HepG2 (cell line): Measurements from ENCODE around the gene CNIH3. TPM values are rescaled to one million over a fixed set of nuclear protein-coding genes. Genes with fewer than 3 reads are reported as not detected.

Experiments used
- ATAC-seq: fragments of 200-7000 bp; cut with Tn5 transposase; 3 replicates; pipeline ENCODE4 v1.9.1; 2020; ENCODE audit warnings: mild to moderate bottlenecking, moderate library complexity
- BruUV-seq: library from RNA; stranded (reverse); fragments of 400-500 nt; replicated peaks from 2 replicates; lab custom pipeline; 2021; lab: Mats Ljungman, UMichigan
- CTCF ChIA-PET: fragments of 300-600 bp; formaldehyde crosslinking; extraction: SDS; loops from one replicate; lab custom pipeline; 2021; ENCODE audit warnings: low total read pairs, inconsistent platforms, low intra/inter-chr PET ratio; lab: Yijun Ruan, JAX
- POLR2A ChIA-PET: fragments of 350-600 bp; sonication (Branson Sonifier 250); formaldehyde crosslinking; loops from one replicate; lab custom pipeline; 2020; ENCODE audit warnings: antibody characterized with exemption, inconsistent platforms; lab: Yijun Ruan, JAX
- DNase-seq: peaks from one replicate; pipeline ENCODE4 v3.0.0-alpha.2; 2015; ENCODE audit warnings: low spot score
- FAIRE-seq: peaks from 3 replicates; lab custom pipeline; 2011; peaks lifted over from hg19 to GRCh38; lab: Jason Lieb, UNC
- H2AFZ ChIP-seq: one replicate; pipeline ENCODE4 v1.6.1; 2011; ENCODE audit warnings: low read length, inconsistent platforms
- H3K27ac ChIP-seq: fragments of 300-600 bp; 3 replicates; pipeline ENCODE4 v1.8.0; 2011; ENCODE audit warnings: mixed run types, mild to moderate bottlenecking, mixed read lengths, low read length, inconsistent platforms; ENCODE audit not compliant: insufficient read depth; ENCODE audit errors: extremely low read length
- H3K27me3 ChIP-seq, 2 experiments: fragments of 200-600 bp in 1 of 2; 2 replicates in 1 of 2; 3 replicates in 1 of 2; pipeline versions ENCODE4 v1.6.0 to v1.8.0; 2011; ENCODE audit warnings: low read length in 2 of 2, mild to moderate bottlenecking in 2 of 2, moderate library complexity in 2 of 2, inconsistent platforms in 1 of 2; ENCODE audit not compliant: insufficient read depth in 2 of 2, control insufficient read depth in 1 of 2
- H3K36me3 ChIP-seq, 2 experiments: fragments of 200-600 bp in 1 of 2; replicated peaks in 1 of 2; 2 replicates in 1 of 2; 3 replicates in 1 of 2; pipeline versions ENCODE4 v1.5.1 to v1.8.0; 2011; ENCODE audit warnings: low read length in 2 of 2, inconsistent platforms in 1 of 2; ENCODE audit not compliant: insufficient read depth in 2 of 2, control insufficient read depth in 1 of 2
- H3K4me1 ChIP-seq: 2 replicates; pipeline ENCODE4 v1.5.1; 2012; ENCODE audit warnings: low read length, inconsistent platforms; ENCODE audit not compliant: insufficient read depth
- H3K4me2 ChIP-seq: 2 replicates; pipeline ENCODE4 v1.6.0; 2011; ENCODE audit warnings: low read depth, low read length, inconsistent platforms
- H3K4me3 ChIP-seq, 3 experiments: fragments of 200-600 bp in 1 of 3; sonication (generic), shearing (Covaris generic) in 1 of 3; replicated peaks in 1 of 3; 2 replicates each; pipeline ENCODE4 v1.5.1; 2011 to 2016; ENCODE audit warnings: low read length in 3 of 3, inconsistent platforms in 2 of 3, low read depth in 2 of 3, mild to moderate bottlenecking in 2 of 3, control low read depth in 1 of 3, mixed read lengths in 1 of 3; ENCODE audit not compliant: insufficient read depth in 1 of 3
- H3K79me2 ChIP-seq: one replicate; pipeline ENCODE4 v1.6.1; 2011; ENCODE audit warnings: low read length, inconsistent platforms; ENCODE audit not compliant: insufficient read depth
- H3K9ac ChIP-seq: 2 replicates; pipeline ENCODE4 v1.6.0; 2011; ENCODE audit warnings: mild to moderate bottlenecking, low read depth, low read length, inconsistent platforms; ENCODE audit not compliant: insufficient read depth
- H3K9me3 ChIP-seq: 2 replicates; pipeline ENCODE4 v1.5.1; 2012; ENCODE audit warnings: mild to moderate bottlenecking, low read length
- H4K20me1 ChIP-seq: 2 replicates; pipeline ENCODE4 v1.6.0; 2011; ENCODE audit warnings: inconsistent platforms, mild to moderate bottlenecking, low read length, moderate library complexity; ENCODE audit not compliant: insufficient read depth
- ADNP ChIP-seq: sonication (generic); formaldehyde crosslinking; IDR thresholded peaks from 2 replicates; pipeline ENCODE4 v1.4.0; 2020; ENCODE audit warnings: missing genetic modification reagents
- AGO1 ChIP-seq: fragments of 200-400 bp; formaldehyde crosslinking; IDR thresholded peaks from 2 replicates; pipeline ENCODE4 v1.6.1; 2017; ENCODE audit warnings: mild to moderate bottlenecking, low read depth, low read length, moderate library complexity; ENCODE audit not compliant: poor library complexity, severe bottlenecking
- CHD4 ChIP-seq: fragments of 200-600 bp; sonication (generic); IDR thresholded peaks from 2 replicates; pipeline ENCODE4 v1.7.0; 2017; ENCODE audit warnings: mild to moderate bottlenecking, low read length, borderline replicate concordance
- ESRRA ChIP-seq: sonication (generic); formaldehyde crosslinking; IDR thresholded peaks from 2 replicates; pipeline ENCODE4 v1.5.1; 2020; ENCODE audit warnings: mild to moderate bottlenecking, low read depth, missing genetic modification reagents
- HNRNPUL1 ChIP-seq: fragments of 200-400 bp; formaldehyde crosslinking; IDR thresholded peaks from 2 replicates; pipeline ENCODE4 v1.6.1; 2017; ENCODE audit warnings: low read depth, mild to moderate bottlenecking, low read length, moderate library complexity
- MED8 ChIP-seq: sonication (generic); formaldehyde crosslinking; IDR thresholded peaks from 2 replicates; pipeline ENCODE4 v1.8.1; 2023; ENCODE audit warnings: mild to moderate bottlenecking, missing genetic modification reagents; ENCODE audit not compliant: insufficient replicate concordance
- ZKSCAN8 ChIP-seq: IDR thresholded peaks from 2 replicates; pipeline ENCODE4 v1.6.1; 2016; ENCODE audit warnings: borderline replicate concordance, missing genetic modification reagents, missing compliant biosample characterization
- ZNF619 ChIP-seq: sonication (generic); formaldehyde crosslinking; IDR thresholded peaks from 2 replicates; pipeline ENCODE4 v1.4.0; 2020; ENCODE audit warnings: mild to moderate bottlenecking, missing genetic modification reagents
- ZNF670 ChIP-seq: sonication (generic); formaldehyde crosslinking; IDR thresholded peaks from 2 replicates; pipeline ENCODE4 v1.8.0; 2022; ENCODE audit warnings: mild to moderate bottlenecking, missing genetic modification reagents, borderline replicate concordance
- ZNF879 ChIP-seq: sonication (generic); formaldehyde crosslinking; IDR thresholded peaks from 2 replicates; pipeline ENCODE4 v1.8.1; 2023; ENCODE audit warnings: missing genetic modification reagents
- WGBS: methylation state at CpG from one replicate; pipeline ENCODE4 v1.1.6; 2017; ENCODE audit warnings: low lambda C conversion rate; 5-methylcytosine and 5-hydroxymethylcytosine counted together
- in situ Hi-C: cut with HindIII; loops from 2 replicates; pipeline ENCODE4 v1.10.0; 2017; ENCODE audit warnings: low pct_unique_long_range_greater_than_20kb; ENCODE audit not compliant: extremely low pct_ligation_motif_present
- intact Hi-C: fragments of 100-400 bp; cut with micrococcal nuclease; formaldehyde crosslinking; loops from one replicate; pipeline ENCODE4 v1.10.0; 2022; ENCODE audit not compliant: unreplicated experiment
- polyA plus RNA-seq, 8 experiments: library from polyadenylated mRNA; depleted of rRNA in 3 of 8; stranded (reverse) in 7 of 8; unstranded in 1 of 8; fragments of >200 nt; fragmentation: Illumina TruSeq in 4 of 8; extraction: Trizol in 4 of 8; gene quantifications; 2 replicates each; pipeline versions ENCODE4 v1.2.1 to v1.2.3, GENCODE V29; 2011 to 2016; ENCODE audit warnings: low read depth in 4 of 8, missing spikeins in 1 of 8, mixed read lengths in 1 of 8; ENCODE audit not compliant: insufficient read depth in 1 of 8
- total RNA-seq, 5 experiments: library from RNA; depleted of rRNA; stranded (reverse); fragments of >200 nt; fragmentation: Illumina TruSeq; extraction: Trizol; gene quantifications; 2 replicates each; pipeline ENCODE4 v1.2.3, GENCODE V29; 2016; ENCODE audit warnings: low read depth in 1 of 5
- TF ChIP-seq, protein P1 (sequence below): IDR thresholded peaks from 2 replicates; pipeline ENCODE4 v1.6.1; 2016; ENCODE audit warnings: low read depth, borderline replicate concordance
- TF ChIP-seq, protein P2 (sequence below): sonication (generic); formaldehyde crosslinking; IDR thresholded peaks from 2 replicates; pipeline ENCODE4 v1.5.0; 2020; ENCODE audit warnings: mild to moderate bottlenecking, missing genetic modification reagents, borderline replicate concordance
- TF ChIP-seq, protein P3 (sequence below): sonication (generic); formaldehyde crosslinking; IDR thresholded peaks from 2 replicates; pipeline ENCODE4 v1.5.0; 2020; ENCODE audit warnings: mild to moderate bottlenecking, missing genetic modification reagents

The CNIH3 gene
- total and polyA plus RNA-seq, 2 of the 13 experiments (the other 11 are each of a cell fraction or from before 2014, with no cell fraction given): 0.36 to 1.1 TPM

DNA sequence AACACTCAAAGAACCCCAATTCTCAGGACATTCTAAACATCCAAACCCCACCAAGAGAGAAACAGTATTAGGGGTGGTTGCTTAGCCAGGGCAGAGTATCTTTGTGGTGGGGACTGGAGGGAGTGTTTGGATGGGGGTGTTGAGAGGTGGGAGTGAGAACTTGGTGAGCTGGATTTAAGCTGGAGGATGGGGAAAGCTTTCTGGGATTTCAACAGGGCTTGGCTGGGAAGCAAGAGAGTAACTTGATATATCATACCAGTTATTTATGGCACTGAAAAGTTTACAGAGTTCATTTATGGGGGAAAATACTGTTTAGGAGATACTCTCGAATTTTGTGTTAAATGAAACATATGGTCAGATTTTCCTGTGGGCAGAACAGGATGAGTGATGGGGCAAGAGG lies 6.8 kb upstream of the CNIH3 start:
- no peak for FAIRE-seq
- H4K20me1 ChIP-seq: no peaks in the 10 kb centered on the region
- H3K4me2 ChIP-seq: no peak overlapping the region
- H3K27ac ChIP-seq: no peak overlapping the region
- no peaks in the 10 kb centered on the region for H3K4me1 ChIP-seq
- ATAC-seq: no peak
- 0% methylated on average over 1 of the region's 1 CpG for WGBS
- no peaks in the 10 kb centered on the region for H3K9me3 ChIP-seq
- H3K79me2 ChIP-seq: no peaks in the 10 kb centered on the region
- in situ Hi-C loops: no loop called here
- no peak for DNase-seq
- TF ChIP-seq, protein P1, sequence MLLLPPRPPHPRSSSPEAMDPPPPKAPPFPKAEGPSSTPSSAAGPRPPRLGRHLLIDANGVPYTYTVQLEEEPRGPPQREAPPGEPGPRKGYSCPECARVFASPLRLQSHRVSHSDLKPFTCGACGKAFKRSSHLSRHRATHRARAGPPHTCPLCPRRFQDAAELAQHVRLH: no peak
- TF ChIP-seq ZNF670 (CRISPR knock-in tag) (no peak), HNRNPUL1 (no peak), ZNF879 (CRISPR knock-in tag) (no peak), ZNF619 (CRISPR knock-in tag) (no peak), ADNP (CRISPR knock-in tag) (no peak), MED8 (no peak), ZKSCAN8 (CRISPR knock-in tag) (no peak), AGO1 (no peak), ESRRA (no peak)
- TF ChIP-seq, all 625 proteins: peak for 0
- no peak overlapping the region for H3K4me3 ChIP-seq
- no peaks in the 10 kb centered on the region for H3K36me3 ChIP-seq
- BruUV-seq: no TSS peak
- intact Hi-C loops: no loop called here
- H3K9ac ChIP-seq: no peak overlapping the region
- POLR2A ChIA-PET: no interaction called here
- peaks cover 0 to 19% of the 10 kb centered on the region in 2 experiments; a peak in 2 of 5 replicates for H3K27me3 ChIP-seq
- CTCF ChIA-PET: no interaction called here
- no peak overlapping the region for H2AFZ ChIP-seq

DNA sequence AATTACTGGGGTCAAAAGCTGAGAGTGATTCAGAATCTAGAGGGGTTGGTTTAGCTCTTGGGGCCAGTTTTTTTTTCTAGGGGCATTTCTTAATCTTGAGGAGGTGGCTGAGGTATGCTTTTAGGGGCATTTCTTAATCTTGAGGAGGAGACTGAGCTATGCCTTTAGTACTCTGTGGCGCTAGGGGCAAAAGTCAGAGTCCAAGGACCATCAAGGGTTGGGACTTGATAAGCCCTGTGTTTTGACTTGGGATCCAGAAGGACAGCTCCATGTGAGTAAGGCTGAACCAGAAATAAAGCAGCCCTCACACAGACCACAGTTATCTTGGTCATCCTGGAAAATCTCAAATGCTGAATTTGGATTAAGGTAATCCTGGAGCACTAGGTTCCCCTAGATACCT lies 3.9 kb upstream of the CNIH3 start:
- Histone ChIP-seq H3K4me1 (no peaks in the 10 kb centered on the region), H3K9me3 (no peaks in the 10 kb centered on the region), H3K27me3 (peaks cover 1 to 33% of the 10 kb centered on the region in 2 experiments; a peak in 4 of 5 replicates), H2AFZ (no peak overlapping the region), H3K4me3 (no peak overlapping the region), H3K36me3 (no peaks in the 10 kb centered on the region), H3K4me2 (no peak overlapping the region), H3K9ac (no peak overlapping the region), H4K20me1 (no peaks in the 10 kb centered on the region), H3K27ac (no peak overlapping the region), H3K79me2 (no peaks in the 10 kb centered on the region)
- FAIRE-seq: no peak
- POLR2A ChIA-PET: no interaction called here
- WGBS: 11% methylated on average over 1 of the region's 1 CpG
- ATAC-seq: no peak
- intact Hi-C loops (no loop called here), in situ Hi-C loops (no loop called here)
- no TSS peak for BruUV-seq
- CTCF ChIA-PET: no interaction called here
- DNase-seq: no peak
- TF ChIP-seq, protein P2, sequence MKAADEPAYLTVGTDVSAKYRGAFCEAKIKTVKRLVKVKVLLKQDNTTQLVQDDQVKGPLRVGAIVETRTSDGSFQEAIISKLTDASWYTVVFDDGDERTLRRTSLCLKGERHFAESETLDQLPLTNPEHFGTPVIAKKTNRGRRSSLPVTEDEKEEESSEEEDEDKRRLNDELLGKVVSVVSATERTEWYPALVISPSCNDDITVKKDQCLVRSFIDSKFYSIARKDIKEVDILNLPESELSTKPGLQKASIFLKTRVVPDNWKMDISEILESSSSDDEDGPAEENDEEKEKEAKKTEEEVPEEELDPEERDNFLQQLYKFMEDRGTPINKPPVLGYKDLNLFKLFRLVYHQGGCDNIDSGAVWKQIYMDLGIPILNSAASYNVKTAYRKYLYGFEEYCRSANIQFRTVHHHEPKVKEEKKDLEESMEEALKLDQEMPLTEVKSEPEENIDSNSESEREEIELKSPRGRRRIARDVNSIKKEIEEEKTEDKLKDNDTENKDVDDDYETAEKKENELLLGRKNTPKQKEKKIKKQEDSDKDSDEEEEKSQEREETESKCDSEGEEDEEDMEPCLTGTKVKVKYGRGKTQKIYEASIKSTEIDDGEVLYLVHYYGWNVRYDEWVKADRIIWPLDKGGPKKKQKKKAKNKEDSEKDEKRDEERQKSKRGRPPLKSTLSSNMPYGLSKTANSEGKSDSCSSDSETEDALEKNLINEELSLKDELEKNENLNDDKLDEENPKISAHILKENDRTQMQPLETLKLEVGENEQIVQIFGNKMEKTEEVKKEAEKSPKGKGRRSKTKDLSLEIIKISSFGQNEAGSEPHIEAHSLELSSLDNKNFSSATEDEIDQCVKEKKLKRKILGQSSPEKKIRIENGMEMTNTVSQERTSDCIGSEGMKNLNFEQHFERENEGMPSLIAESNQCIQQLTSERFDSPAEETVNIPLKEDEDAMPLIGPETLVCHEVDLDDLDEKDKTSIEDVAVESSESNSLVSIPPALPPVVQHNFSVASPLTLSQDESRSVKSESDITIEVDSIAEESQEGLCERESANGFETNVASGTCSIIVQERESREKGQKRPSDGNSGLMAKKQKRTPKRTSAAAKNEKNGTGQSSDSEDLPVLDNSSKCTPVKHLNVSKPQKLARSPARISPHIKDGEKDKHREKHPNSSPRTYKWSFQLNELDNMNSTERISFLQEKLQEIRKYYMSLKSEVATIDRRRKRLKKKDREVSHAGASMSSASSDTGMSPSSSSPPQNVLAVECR (CRISPR knock-in tag): no peak
- TF ChIP-seq, protein P3, sequence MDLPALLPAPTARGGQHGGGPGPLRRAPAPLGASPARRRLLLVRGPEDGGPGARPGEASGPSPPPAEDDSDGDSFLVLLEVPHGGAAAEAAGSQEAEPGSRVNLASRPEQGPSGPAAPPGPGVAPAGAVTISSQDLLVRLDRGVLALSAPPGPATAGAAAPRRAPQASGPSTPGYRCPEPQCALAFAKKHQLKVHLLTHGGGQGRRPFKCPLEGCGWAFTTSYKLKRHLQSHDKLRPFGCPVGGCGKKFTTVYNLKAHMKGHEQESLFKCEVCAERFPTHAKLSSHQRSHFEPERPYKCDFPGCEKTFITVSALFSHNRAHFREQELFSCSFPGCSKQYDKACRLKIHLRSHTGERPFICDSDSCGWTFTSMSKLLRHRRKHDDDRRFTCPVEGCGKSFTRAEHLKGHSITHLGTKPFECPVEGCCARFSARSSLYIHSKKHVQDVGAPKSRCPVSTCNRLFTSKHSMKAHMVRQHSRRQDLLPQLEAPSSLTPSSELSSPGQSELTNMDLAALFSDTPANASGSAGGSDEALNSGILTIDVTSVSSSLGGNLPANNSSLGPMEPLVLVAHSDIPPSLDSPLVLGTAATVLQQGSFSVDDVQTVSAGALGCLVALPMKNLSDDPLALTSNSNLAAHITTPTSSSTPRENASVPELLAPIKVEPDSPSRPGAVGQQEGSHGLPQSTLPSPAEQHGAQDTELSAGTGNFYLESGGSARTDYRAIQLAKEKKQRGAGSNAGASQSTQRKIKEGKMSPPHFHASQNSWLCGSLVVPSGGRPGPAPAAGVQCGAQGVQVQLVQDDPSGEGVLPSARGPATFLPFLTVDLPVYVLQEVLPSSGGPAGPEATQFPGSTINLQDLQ: no peak
- TF ChIP-seq CHD4: no peak
